Nephron progenitor cell (in vitro differentiated cells): ENCODE measurements around the gene PAK2.
"Not testable (repeated sequence)": the region's sequence is repeated elsewhere in the genome, so short reads cannot be mapped to it uniquely, and the experiment has no call there.

Experiments used
- DNase-seq: peaks from one replicate; pipeline ENCODE4 v3.0.0; 2021
- H3K27ac Mint-ChIP-seq: 2 replicates; pipeline ENCODE4 v1.8.0; 2021; ENCODE audit warnings: mild to moderate bottlenecking, moderate library complexity, mixed read lengths
- H3K27me3 Mint-ChIP-seq: 2 replicates; pipeline ENCODE4 v1.8.0; 2021; ENCODE audit warnings: mild to moderate bottlenecking, low read depth, mixed read lengths; ENCODE audit not compliant: poor library complexity
- H3K36me3 Mint-ChIP-seq: 2 replicates; pipeline ENCODE4 v1.8.0; 2021; ENCODE audit warnings: low read depth, mixed read lengths
- H3K4me1 Mint-ChIP-seq: 2 replicates; pipeline ENCODE4 v1.8.0; 2021; ENCODE audit warnings: mixed read lengths
- H3K4me3 Mint-ChIP-seq: 2 replicates; pipeline ENCODE4 v1.8.0; 2021; ENCODE audit warnings: mild to moderate bottlenecking, moderate library complexity, mixed read lengths
- H3K9me3 Mint-ChIP-seq: 2 replicates; pipeline ENCODE4 v1.8.0; 2021; ENCODE audit warnings: mild to moderate bottlenecking, moderate library complexity, mixed read lengths
- TF ChIP-seq, protein P1 (sequence below): fragments of 200-600 bp; sonication (generic); IDR thresholded peaks from 2 replicates; pipeline ENCODE4 v1.5.0; 2021; ENCODE audit warnings: antibody characterized with exemption

Gene PAK2

GRCh38 chr3:196842567-196843434, 103.1 kb downstream of the PAK2 start:
- H3K9me3 Mint-ChIP-seq, result peaks cover 11% of the 10 kb centered on the region
- TF ChIP-seq, protein P1, sequence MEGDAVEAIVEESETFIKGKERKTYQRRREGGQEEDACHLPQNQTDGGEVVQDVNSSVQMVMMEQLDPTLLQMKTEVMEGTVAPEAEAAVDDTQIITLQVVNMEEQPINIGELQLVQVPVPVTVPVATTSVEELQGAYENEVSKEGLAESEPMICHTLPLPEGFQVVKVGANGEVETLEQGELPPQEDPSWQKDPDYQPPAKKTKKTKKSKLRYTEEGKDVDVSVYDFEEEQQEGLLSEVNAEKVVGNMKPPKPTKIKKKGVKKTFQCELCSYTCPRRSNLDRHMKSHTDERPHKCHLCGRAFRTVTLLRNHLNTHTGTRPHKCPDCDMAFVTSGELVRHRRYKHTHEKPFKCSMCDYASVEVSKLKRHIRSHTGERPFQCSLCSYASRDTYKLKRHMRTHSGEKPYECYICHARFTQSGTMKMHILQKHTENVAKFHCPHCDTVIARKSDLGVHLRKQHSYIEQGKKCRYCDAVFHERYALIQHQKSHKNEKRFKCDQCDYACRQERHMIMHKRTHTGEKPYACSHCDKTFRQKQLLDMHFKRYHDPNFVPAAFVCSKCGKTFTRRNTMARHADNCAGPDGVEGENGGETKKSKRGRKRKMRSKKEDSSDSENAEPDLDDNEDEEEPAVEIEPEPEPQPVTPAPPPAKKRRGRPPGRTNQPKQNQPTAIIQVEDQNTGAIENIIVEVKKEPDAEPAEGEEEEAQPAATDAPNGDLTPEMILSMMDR, result no peak
- H3K27me3 Mint-ChIP-seq, result peaks cover 6% of the 10 kb centered on the region
- no peaks in the 10 kb centered on the region for H3K36me3 Mint-ChIP-seq
- no peak for DNase-seq
- H3K4me3 Mint-ChIP-seq, result no peak overlapping the region
- H3K4me1 Mint-ChIP-seq, result no peaks in the 10 kb centered on the region
- H3K27ac Mint-ChIP-seq, result no peak overlapping the region

DNA sequence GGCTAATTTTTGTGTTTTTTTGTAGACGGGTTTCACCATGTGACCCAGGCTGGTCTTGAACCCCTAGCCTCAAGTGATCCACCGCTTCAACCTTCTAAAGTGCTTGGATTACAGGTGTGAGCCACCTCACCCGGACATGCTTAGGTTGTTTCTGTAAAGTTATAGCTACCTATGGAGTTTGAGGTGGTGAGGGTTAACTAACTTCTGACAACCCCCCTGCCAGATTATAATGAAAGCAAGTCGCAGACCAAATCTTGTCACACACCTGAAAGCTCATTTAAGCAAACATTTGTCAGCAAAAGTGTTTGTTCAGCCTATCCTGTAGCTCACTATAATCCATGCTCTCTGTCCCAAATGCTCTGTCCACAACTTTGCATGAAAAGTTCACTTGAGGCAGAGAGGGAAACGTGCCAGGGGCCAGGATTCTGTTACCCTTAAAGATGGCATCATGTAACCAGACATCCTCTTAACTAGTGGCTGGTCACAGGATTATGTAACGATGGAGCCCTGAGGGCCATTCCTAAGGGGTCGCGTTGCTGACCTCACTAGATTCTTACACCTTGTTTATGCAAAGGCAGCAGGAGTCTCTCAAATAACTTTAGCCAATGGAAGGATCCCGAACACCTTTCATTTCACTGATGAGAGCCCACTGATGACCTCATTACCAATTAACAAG, 103.9 kb downstream of the PAK2 start:
- Mint-ChIP-seq H3K4me1 (no peaks in the 10 kb centered on the region), H3K27me3 (peaks cover 6% of the 10 kb centered on the region), H3K4me3 (no peak overlapping the region), H3K9me3 (peaks cover 19% of the 10 kb centered on the region), H3K27ac (no peak overlapping the region), H3K36me3 (no peaks in the 10 kb centered on the region)
- DNase-seq, result no peak
- TF ChIP-seq, protein P1, result no peak

GRCh38 chr3:196844235-196845219, 104.9 kb downstream of the PAK2 start:
- H3K9me3 Mint-ChIP-seq, result peaks cover 28% of the 10 kb centered on the region
- not testable (repeated sequence) for H3K4me1 Mint-ChIP-seq, H3K4me3 Mint-ChIP-seq, H3K36me3 Mint-ChIP-seq, H3K27me3 Mint-ChIP-seq, DNase-seq, H3K27ac Mint-ChIP-seq

- not testable (repeated sequence) for H3K4me1 Mint-ChIP-seq, H3K4me3 Mint-ChIP-seq, H3K27ac Mint-ChIP-seq, DNase-seq, H3K27me3 Mint-ChIP-seq, H3K36me3 Mint-ChIP-seq
- H3K9me3 Mint-ChIP-seq, result peaks cover 48% of the 10 kb centered on the region
These were observed 108.7 kb downstream of the PAK2 start for GRCh38 chr3:196848375-196848774.

DNA sequence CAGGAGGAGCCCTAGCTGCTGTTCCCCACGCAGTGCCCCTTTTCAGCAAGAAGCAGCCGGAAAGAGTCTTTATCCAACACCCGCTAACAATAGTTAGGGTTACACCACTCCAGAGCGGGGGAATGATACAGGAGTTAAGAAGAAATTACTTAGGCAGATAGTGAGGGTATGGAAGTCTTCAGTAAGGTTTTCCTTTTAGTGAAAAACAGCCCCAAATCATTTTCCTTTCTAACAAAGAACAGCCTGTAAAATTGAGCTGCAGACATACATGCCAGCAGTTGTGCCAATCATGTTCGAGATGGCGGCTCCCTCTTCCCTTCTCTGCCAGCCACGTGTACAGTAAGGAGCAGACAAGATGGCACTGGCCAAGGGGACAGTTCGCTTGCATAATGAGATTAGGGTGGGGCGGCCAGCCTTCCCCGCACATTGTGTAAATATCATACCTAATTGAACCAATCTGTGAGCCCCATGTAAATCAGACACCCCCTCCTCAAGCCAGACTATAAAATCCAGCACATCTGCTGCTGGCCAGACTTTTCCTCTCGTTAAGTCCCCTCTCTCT, 109.6 kb downstream of the PAK2 start:
- Mint-ChIP-seq H3K27me3 (peaks cover 6% of the 10 kb centered on the region), H3K4me1 (no peaks in the 10 kb centered on the region), H3K9me3 (peaks cover 48% of the 10 kb centered on the region), H3K27ac (no peak overlapping the region), H3K36me3 (no peaks in the 10 kb centered on the region), H3K4me3 (no peak overlapping the region)
- TF ChIP-seq, protein P1, result no peak
- no peak for DNase-seq

DNA sequence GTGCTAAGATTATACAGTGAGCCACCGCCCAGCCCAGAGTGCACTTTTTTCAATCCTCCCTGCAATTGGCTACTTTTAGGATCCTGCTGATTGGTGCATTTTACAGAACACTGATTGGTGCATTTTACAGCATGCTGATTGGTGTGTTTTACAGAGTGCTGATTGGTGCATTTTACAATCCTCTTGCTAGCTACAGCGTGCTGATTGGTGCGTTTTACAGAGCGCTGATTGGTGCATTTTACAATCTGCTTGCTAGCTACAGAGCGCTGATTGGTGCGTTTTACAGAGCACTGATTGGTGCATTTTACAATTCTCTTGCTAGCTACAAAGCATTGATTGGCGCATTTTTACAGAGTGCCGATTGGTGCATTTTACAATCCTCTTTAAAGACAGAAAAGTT, 123.3 kb downstream of the PAK2 start:
- peaks cover 13% of the 10 kb centered on the region for H3K27me3 Mint-ChIP-seq
- not testable (repeated sequence) for DNase-seq, H3K36me3 Mint-ChIP-seq, H3K4me3 Mint-ChIP-seq, H3K4me1 Mint-ChIP-seq, H3K27ac Mint-ChIP-seq
- peaks cover 52% of the 10 kb centered on the region for H3K9me3 Mint-ChIP-seq

- peaks cover 4% of the 10 kb centered on the region for H3K27me3 Mint-ChIP-seq
- H3K9me3 Mint-ChIP-seq, result peaks cover 38% of the 10 kb centered on the region
- TF ChIP-seq, protein P1, result no peak
- H3K36me3 Mint-ChIP-seq, result peaks cover 17% of the 10 kb centered on the region
- H3K4me3 Mint-ChIP-seq, result peak overlapping the region; percentile 84
- H3K4me1 Mint-ChIP-seq, result peaks cover 20% of the 10 kb centered on the region
- peak overlapping the region; percentile 96 for H3K27ac Mint-ChIP-seq
- DNase-seq, result no peak
These were observed 127.5 kb downstream of the PAK2 start for GRCh38 chr3:196867155-196867506.
